ENCODE results near the gene YY1. TPM values are rescaled to one million over a fixed set of nuclear protein-coding genes. Genes with fewer than 3 reads are reported as not detected.
A peak's percentile ranks its signal among the peaks of the same experiment; 100 is the strongest.

Gene YY1
- total RNA-seq, 4 donors from 2014 or later, result 39.3 to 48.7 (median 43.7) TPM

- in situ Hi-C loops (cut with MboI; ENCODE audit: low sequenced_read_pairs in 4 of 4) (no loop called here), intact Hi-C loops (cut with DNase I; ENCODE audit: low total_unique reads) (no loop called here)
- no peaks in the 10 kb centered on the region for H3K9me3 ChIP-seq
- no peak overlapping the region for H3K4me3 ChIP-seq
- H3K27ac ChIP-seq, result peak overlapping the region in 2 of 4 donors; percentile 0 to 3
- no peaks in the 10 kb centered on the region for H3K27me3 ChIP-seq
- H3K4me1 ChIP-seq, result peaks cover 28 to 30% of the 10 kb centered on the region in 2 donors
- ATAC-seq (no peak), DNase-seq (peak in 1 of 2 donors; percentile 7)
- H3K36me3 ChIP-seq, result no peaks in the 10 kb centered on the region
- TF ChIP-seq CTCF (IDR thresholded peaks at IDR 0.05 in 4 of 5, conservative IDR thresholded peaks at IDR 0.05 in 1 of 5), result no peak
- no peak for TF ChIP-seq POLR2A (IDR thresholded peaks at IDR 0.05)
Observed at GRCh38 chr14:100293497-100294212, 54.7 kb downstream of the YY1 start.

DNA sequence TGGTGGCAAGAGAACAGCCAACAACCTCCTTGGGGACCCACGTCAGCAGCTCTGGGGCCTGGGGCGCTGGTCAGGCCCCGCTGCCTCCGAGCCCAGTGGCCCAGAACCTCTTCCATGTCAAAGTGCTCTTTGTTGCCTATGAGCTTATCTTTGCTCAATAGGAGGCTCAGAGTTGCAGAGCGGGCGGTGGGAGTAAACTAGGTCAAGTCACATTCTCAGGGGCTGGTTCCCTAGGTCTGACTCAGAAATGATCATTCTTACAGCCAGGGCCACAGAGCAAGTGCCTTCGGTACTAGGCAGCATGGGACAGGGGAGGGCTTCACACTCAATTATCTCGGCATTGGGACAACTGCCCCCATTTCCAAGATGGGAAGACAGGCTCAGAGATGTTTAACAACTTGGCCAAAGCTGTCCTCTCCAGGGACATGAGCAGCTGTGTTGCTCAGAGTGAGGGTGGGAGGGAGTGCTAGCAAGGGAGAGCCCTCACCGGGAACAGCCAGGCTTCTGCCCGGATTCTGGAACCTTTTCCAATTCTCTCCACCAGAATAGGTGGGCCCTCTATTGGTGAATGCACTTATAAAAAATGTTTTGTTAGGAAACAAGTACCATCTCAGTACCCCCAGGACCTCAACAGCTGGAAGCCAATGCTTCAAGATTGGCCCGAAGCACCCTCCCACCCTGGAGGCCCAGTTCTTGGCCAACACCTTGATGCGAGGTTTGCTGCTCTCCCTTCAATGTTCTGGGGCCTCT, 55.4 kb downstream of the YY1 start:
- peaks cover 28% of the 10 kb centered on the region in 2 donors for H3K4me1 ChIP-seq
- peak in 1 of 2 donors; percentile 28 for DNase-seq
- ATAC-seq, result no peak
- no peaks in the 10 kb centered on the region for H3K36me3 ChIP-seq
- no peak for TF ChIP-seq CTCF (IDR thresholded peaks at IDR 0.05 in 4 of 5, conservative IDR thresholded peaks at IDR 0.05 in 1 of 5)
- TF ChIP-seq POLR2A (IDR thresholded peaks at IDR 0.05), result no peak
- H3K27me3 ChIP-seq, result no peaks in the 10 kb centered on the region
- H3K9me3 ChIP-seq, result no peaks in the 10 kb centered on the region
- in situ Hi-C loops (cut with MboI; ENCODE audit: low sequenced_read_pairs in 4 of 4), result no loop called here
- peak overlapping the region in 3 of 4 donors; percentile 3 to 86 (median 31) for H3K27ac ChIP-seq
- intact Hi-C loops (cut with DNase I; ENCODE audit: low total_unique reads), result no loop called here
- H3K4me3 ChIP-seq, result no peak overlapping the region

GRCh38 chr14:100294963-100295330, 56.0 kb downstream of the YY1 start:
- peak overlapping the region in 2 of 4 donors; percentile 31 to 86 for H3K27ac ChIP-seq
- H3K4me1 ChIP-seq, result peaks cover 28% of the 10 kb centered on the region in 2 donors
- no peak overlapping the region for H3K4me3 ChIP-seq
- peak in 1 of 2 donors; percentile 3 for DNase-seq
- intact Hi-C loops (cut with DNase I; ENCODE audit: low total_unique reads), result no loop called here
- no peak for ATAC-seq
- H3K36me3 ChIP-seq, result no peaks in the 10 kb centered on the region
- in situ Hi-C loops (cut with MboI; ENCODE audit: low sequenced_read_pairs in 4 of 4), result no loop called here
- H3K27me3 ChIP-seq, result no peaks in the 10 kb centered on the region
- TF ChIP-seq CTCF (IDR thresholded peaks at IDR 0.05 in 4 of 5, conservative IDR thresholded peaks at IDR 0.05 in 1 of 5), result no peak
- no peak for TF ChIP-seq POLR2A (IDR thresholded peaks at IDR 0.05)
- no peaks in the 10 kb centered on the region for H3K9me3 ChIP-seq

DNA sequence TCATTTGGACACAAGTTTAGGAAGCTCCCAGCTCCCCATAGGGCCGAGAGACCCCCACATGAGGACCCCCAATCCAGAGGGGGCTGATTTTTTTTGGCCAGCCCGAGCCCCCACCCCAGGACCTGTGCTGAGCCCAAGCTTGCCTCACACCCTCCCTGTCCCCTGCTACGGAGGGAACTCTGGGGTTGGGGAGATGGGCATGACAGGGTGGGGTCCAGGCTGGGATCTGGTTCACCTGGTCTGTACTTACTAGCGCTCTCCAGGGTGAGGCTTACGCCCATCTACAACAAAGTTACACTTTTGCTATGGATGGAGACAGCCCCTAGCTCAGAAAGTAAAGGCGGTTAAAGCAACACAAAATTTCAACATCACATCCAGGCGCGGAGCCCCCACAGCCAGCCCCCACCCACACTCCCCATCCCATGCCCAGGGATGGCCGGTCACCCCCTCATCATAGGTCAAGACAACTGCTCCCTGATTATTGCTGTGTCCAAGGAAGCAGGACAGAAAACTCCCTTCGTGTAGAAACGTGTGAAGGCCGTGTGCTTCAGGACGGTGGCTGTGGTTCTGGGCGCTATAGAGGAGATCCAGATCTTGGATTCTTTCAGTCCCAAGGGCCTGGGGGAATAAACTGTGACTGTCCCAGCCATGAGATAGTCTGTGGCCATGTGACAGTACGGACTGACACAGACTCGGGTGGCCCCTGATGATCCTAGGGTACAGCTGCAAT, 56.6 kb downstream of the YY1 start:
- in situ Hi-C loops (cut with MboI; ENCODE audit: low sequenced_read_pairs in 4 of 4) (no loop called here), intact Hi-C loops (cut with DNase I; ENCODE audit: low total_unique reads) (no loop called here)
- no peaks in the 10 kb centered on the region for H3K9me3 ChIP-seq
- no peaks in the 10 kb centered on the region for H3K36me3 ChIP-seq
- DNase-seq (peak in 1 of 2 donors; percentile 10), ATAC-seq (no peak)
- peaks cover 28% of the 10 kb centered on the region in 2 donors for H3K4me1 ChIP-seq
- no peak overlapping the region for H3K4me3 ChIP-seq
- H3K27ac ChIP-seq, result peak overlapping the region in 2 of 4 donors; percentile 31 to 86
- TF ChIP-seq POLR2A (IDR thresholded peaks at IDR 0.05) (no peak), CTCF (IDR thresholded peaks at IDR 0.05 in 4 of 5, conservative IDR thresholded peaks at IDR 0.05 in 1 of 5) (no peak)
- H3K27me3 ChIP-seq, result no peaks in the 10 kb centered on the region
